MCF 10A (cell line): Measurements from ENCODE around the gene PMEPA1. TPM values are rescaled to one million over a fixed set of nuclear protein-coding genes. Genes with fewer than 3 reads are reported as not detected.

Experiments used
- BruUV-seq: library from RNA; stranded (reverse); fragments of 400-500 nt; replicated peaks from 2 replicates; lab custom pipeline; 2021; lab: Mats Ljungman, UMichigan
- CTCF ChIA-PET: fragments of 300-600 bp; sonication (Branson Sonifier 250); formaldehyde crosslinking; extraction: SDS; loops from one replicate; lab custom pipeline; 2021; ENCODE audit warnings: antibody characterized with exemption, inconsistent platforms; lab: Yijun Ruan, JAX
- POLR2A ChIA-PET: fragments of 300-600, 350-650 bp; sonication (Branson Sonifier 250); formaldehyde crosslinking; extraction: SDS; loops from one replicate; lab custom pipeline; 2020; ENCODE audit warnings: antibody characterized with exemption, inconsistent platforms; lab: Yijun Ruan, JAX
- DNase-seq: peaks from one replicate; pipeline ENCODE4 v3.0.0-alpha.2; 2018; ENCODE audit not compliant: unreplicated experiment
- H3K27ac Mint-ChIP-seq: one replicate; pipeline ENCODE4 v1.8.0; 2022; ENCODE audit warnings: mild to moderate bottlenecking, low read depth, mixed read lengths; ENCODE audit not compliant: unreplicated experiment
- H3K27me3 Mint-ChIP-seq: one replicate; pipeline ENCODE4 v1.8.0; 2022; ENCODE audit warnings: mixed read lengths; ENCODE audit not compliant: insufficient read depth, unreplicated experiment
- H3K36me3 Mint-ChIP-seq: one replicate; pipeline ENCODE4 v1.8.0; 2022; ENCODE audit warnings: mild to moderate bottlenecking, moderate library complexity, mixed read lengths; ENCODE audit not compliant: insufficient read depth, unreplicated experiment
- H3K4me1 Mint-ChIP-seq: one replicate; pipeline ENCODE4 v1.8.0; 2022; ENCODE audit warnings: mixed read lengths; ENCODE audit not compliant: insufficient read depth, unreplicated experiment
- H3K4me3 Mint-ChIP-seq: one replicate; pipeline ENCODE4 v1.8.0; 2022; ENCODE audit warnings: mild to moderate bottlenecking, moderate library complexity, mixed read lengths; ENCODE audit not compliant: unreplicated experiment
- H3K9me3 Mint-ChIP-seq: one replicate; pipeline ENCODE4 v1.8.0; 2022; ENCODE audit warnings: mixed read lengths; ENCODE audit not compliant: unreplicated experiment
- intact Hi-C: fragments of 100-400 bp; cut with micrococcal nuclease; formaldehyde crosslinking; loops from 2 replicates; pipeline ENCODE4 v1.14.1; 2022
- total RNA-seq: library from RNA; stranded (reverse); gene quantifications from 2 replicates; pipeline ENCODE4 v1.2.3, GENCODE V29; 2022
- TF ChIP-seq, protein P1 (sequence below): fragments of 200-600 bp; IDR thresholded peaks from one replicate; pipeline ENCODE4 v1.8.0; 2022; ENCODE audit warnings: antibody characterized with exemption, mild to moderate bottlenecking; ENCODE audit not compliant: unreplicated experiment

The PMEPA1 gene
- total RNA-seq, 1 experiment from 2014 or later = 68.5 TPM

DNA sequence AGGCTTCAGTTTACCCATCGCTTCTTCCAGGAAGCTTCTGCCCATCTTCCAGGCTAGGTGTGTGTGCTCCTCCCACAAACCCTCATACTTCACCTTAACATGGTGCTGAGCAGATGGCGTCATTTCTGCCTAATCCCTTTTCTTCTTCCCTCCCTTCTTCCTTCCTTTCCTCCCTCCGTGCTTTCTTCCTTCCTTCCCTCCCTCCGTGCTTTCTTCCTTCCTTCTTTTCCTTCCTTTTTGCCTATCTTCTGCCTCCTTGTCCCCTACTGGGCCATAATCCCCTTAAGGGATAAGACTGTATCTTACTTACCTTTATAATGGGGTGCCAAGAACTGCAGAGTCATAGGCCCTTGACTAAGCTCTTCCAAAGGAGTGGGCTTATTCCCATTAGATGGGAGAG is 27.5 kb upstream of the PMEPA1 start:
- ChIA-PET POLR2A (interaction anchor here (1.2 kb wide), 1 partner anchor 11 kb away, joined by 3 read pairs; no protein-coding TSS in a partner anchor), CTCF (interaction anchor here (0.6 kb wide), 1 partner anchor 82 kb away, joined by 4 read pairs; no protein-coding TSS in a partner anchor)
- H3K36me3 Mint-ChIP-seq = no peaks in the 10 kb centered on the region
- H3K27me3 Mint-ChIP-seq = peaks cover 27% of the 10 kb centered on the region
- intact Hi-C loops = no loop called here
- BruUV-seq = no TSS peak
- no peak for DNase-seq
- H3K9me3 Mint-ChIP-seq = no peaks in the 10 kb centered on the region
- H3K4me1 Mint-ChIP-seq = no peaks in the 10 kb centered on the region
- TF ChIP-seq, protein P1, sequence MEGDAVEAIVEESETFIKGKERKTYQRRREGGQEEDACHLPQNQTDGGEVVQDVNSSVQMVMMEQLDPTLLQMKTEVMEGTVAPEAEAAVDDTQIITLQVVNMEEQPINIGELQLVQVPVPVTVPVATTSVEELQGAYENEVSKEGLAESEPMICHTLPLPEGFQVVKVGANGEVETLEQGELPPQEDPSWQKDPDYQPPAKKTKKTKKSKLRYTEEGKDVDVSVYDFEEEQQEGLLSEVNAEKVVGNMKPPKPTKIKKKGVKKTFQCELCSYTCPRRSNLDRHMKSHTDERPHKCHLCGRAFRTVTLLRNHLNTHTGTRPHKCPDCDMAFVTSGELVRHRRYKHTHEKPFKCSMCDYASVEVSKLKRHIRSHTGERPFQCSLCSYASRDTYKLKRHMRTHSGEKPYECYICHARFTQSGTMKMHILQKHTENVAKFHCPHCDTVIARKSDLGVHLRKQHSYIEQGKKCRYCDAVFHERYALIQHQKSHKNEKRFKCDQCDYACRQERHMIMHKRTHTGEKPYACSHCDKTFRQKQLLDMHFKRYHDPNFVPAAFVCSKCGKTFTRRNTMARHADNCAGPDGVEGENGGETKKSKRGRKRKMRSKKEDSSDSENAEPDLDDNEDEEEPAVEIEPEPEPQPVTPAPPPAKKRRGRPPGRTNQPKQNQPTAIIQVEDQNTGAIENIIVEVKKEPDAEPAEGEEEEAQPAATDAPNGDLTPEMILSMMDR = no peak
- no peak overlapping the region for H3K27ac Mint-ChIP-seq
- H3K4me3 Mint-ChIP-seq = no peak overlapping the region

DNA sequence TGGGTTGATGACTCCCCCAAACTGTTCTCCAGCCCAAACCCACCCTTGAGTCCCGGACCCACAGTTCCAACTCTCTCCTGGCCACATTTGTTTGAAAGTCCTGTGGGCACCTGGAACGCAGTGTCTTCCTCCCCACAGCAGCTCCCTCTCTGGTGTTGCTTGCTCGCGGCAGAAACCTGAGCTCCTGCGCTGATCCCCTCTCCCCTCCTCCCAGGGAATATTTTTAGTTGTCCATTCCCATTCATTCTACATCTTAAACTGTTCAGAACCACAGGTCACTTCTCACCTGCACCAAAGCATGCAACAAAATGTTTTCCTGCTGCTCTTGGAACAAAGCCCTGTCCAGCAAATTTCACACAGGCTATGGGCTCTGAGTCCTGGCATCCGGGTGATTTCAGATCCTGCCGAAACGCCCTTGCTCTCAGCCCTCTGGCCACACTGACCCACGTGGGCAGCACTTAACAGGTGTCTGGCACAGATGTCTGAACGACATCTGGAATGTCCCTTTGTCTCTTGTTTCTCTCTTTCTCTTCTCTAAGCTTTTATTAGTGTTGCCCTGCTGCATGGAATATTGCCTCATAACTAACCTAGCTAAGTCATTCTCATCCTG is 27.0 kb upstream of the PMEPA1 start:
- TF ChIP-seq, protein P1 = no peak
- no peak overlapping the region for H3K27ac Mint-ChIP-seq
- peaks cover 27% of the 10 kb centered on the region for H3K27me3 Mint-ChIP-seq
- BruUV-seq = no TSS peak
- CTCF ChIA-PET = interaction anchor here (0.6 to 0.7 kb wide), 2 partner anchors 82 to 336 kb away, joined by 3 to 4 read pairs; no protein-coding TSS in a partner anchor
- no peaks in the 10 kb centered on the region for H3K36me3 Mint-ChIP-seq
- H3K4me3 Mint-ChIP-seq = no peak overlapping the region
- intact Hi-C loops = no loop called here
- no peaks in the 10 kb centered on the region for H3K9me3 Mint-ChIP-seq
- no peak for DNase-seq
- POLR2A ChIA-PET = interaction anchor here (1.2 to 2.1 kb wide), 2 partner anchors 12 to 38 kb away, joined by 3 to 5 read pairs; no protein-coding TSS in a partner anchor
- H3K4me1 Mint-ChIP-seq = no peaks in the 10 kb centered on the region

DNA sequence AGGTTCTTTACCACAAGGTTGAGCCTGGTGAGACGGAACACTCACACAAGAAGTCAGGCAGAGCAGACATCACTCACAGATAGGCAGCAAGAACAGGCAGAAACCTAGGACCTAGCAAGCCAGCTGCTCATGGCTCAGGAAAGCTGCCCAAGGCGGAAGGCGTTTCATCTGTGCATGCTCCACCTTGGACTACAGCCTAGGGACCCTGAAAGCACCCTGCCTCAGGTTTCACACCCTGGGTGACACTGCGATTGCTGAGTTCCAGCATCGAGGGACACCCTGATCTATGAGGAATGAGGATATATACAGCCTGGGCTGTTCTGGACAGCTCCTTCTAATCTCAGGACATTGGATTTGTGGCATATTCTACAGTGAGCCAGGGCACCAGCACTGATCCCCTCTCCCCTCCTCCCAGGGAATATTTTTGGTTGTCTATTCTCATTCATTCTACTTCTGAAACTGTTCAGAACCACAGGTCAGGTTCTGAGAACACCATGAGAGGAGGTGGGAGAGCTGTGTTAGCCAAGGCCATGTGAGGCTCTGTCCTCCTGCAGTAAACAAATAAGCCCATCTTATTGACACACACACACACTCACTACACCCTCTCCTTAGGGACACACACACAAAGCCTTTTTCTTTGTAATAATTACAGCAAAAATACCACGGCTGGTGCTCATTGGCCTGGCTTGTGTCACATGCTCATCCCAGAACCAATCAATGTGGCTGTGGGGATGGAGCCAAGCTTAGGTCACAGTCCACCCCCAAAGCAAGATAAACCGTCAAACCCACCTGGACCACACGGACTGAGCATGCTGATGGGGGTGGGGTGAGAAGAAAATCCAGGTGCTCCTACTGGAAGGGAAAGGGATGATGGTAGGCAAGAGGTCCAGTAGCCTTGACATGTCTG is 26.3 kb upstream of the PMEPA1 start:
- TF ChIP-seq, protein P1 = no peak
- Mint-ChIP-seq H3K27ac (no peak overlapping the region), H3K27me3 (peaks cover 27% of the 10 kb centered on the region), H3K9me3 (no peaks in the 10 kb centered on the region), H3K4me1 (no peaks in the 10 kb centered on the region), H3K36me3 (no peaks in the 10 kb centered on the region), H3K4me3 (no peak overlapping the region)
- no peak for DNase-seq
- BruUV-seq = no TSS peak
- ChIA-PET POLR2A (interaction anchor here (0.6 to 2.1 kb wide), 3 partner anchors 13 to 65 kb away, joined by 3 to 5 read pairs (median 3); no protein-coding TSS in a partner anchor), CTCF (interaction anchor here (0.7 kb wide), 2 partner anchors 15 to 336 kb away, joined by 3 read pairs; no protein-coding TSS in a partner anchor)
- intact Hi-C loops = no loop called here

DNA sequence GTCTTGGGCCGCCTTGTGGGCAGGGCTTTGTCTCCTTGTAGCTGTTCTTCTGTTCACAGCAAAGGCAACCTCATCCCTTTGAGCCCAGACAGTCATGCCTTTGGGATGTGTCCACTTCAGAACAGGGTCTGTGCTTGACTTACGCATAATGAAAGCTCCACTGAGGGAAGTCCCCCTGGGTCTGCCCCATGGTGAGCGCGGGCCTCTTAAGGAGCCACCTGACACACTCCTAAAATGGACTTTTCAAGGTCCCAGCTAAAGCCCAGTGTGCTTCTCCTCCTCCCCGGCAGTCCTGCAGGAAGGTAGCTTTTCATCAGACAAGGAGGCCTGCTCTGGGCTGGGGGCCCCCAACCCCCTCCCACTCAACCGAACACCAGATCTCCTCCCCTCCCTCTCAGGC is 24.9 kb upstream of the PMEPA1 start:
- H3K27ac Mint-ChIP-seq = no peak overlapping the region
- no peaks in the 10 kb centered on the region for H3K36me3 Mint-ChIP-seq
- intact Hi-C loops = no loop called here
- CTCF ChIA-PET = interaction anchor here (0.6 kb wide), 1 partner anchor 51 kb away, joined by 3 read pairs; no protein-coding TSS in a partner anchor
- H3K27me3 Mint-ChIP-seq = peaks cover 27% of the 10 kb centered on the region
- POLR2A ChIA-PET = interaction anchor here (2.1 kb wide), 1 partner anchor 36 kb away, joined by 5 read pairs; no protein-coding TSS in a partner anchor
- DNase-seq = no peak
- no peaks in the 10 kb centered on the region for H3K4me1 Mint-ChIP-seq
- H3K4me3 Mint-ChIP-seq = no peak overlapping the region
- no peaks in the 10 kb centered on the region for H3K9me3 Mint-ChIP-seq
- BruUV-seq = no TSS peak
- TF ChIP-seq, protein P1 = no peak
